SK-N-MC (cell line): Measurements from ENCODE around the gene HS2ST1.

ENCODE experiments used
- EZH2 ChIP-seq: fragments of 200-600 bp; sonication (generic); IDR thresholded peaks from one replicate; pipeline ENCODE4 v1.6.1; 2017; ENCODE audit warnings: antibody characterized with exemption
- FOXP2 ChIP-seq: optimal IDR thresholded peaks from 2 replicates; pipeline ENCODE3; 2011; ENCODE audit warnings: mild to moderate bottlenecking, moderate library complexity; ENCODE audit not compliant: insufficient read depth; ENCODE audit errors: extremely low read length, control extremely low read depth
- POLR2AphosphoS5 ChIP-seq: IDR thresholded peaks from 2 replicates; pipeline ENCODE4 v1.6.1; 2012; ENCODE audit warnings: mild to moderate bottlenecking, low read depth, low read length, borderline replicate concordance

DNA sequence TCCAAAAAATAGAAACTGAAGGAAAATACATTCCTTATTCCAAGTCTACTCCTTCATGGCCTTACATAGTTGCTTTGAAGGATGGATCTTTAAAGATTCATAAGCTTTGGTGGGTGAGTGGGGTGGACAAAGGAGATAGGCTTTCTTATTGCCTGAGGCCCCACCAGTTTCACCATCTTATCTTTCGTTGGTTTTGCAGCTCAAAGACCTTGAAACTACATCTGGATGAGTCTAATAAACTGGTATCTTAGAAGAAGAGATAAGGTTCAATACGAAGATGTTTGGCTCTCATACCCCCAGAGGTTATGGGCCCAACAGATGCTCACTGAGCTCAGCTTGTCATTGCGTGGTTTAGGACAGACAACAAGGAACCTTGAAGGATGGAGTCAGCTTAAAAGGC is 201.5 kb downstream of the HS2ST1 start:
- TF ChIP-seq POLR2AphosphoS5 (no peak), EZH2 (no peak), FOXP2 (no peak)
